Aortic smooth muscle cell (primary cell): ENCODE results near the gene CBY1. TPM values are rescaled to one million over a fixed set of nuclear protein-coding genes. Genes with fewer than 3 reads are reported as not detected.

Source experiments
- total RNA-seq: library from RNA; depleted of rRNA; stranded (reverse); fragments of >200 nt; gene quantifications from 2 replicates; pipeline ENCODE4 v1.2.3, GENCODE V29; 2014

CBY1 gene
- total RNA-seq, result 19.2 and 20.9 TPM in 2 replicates

DNA sequence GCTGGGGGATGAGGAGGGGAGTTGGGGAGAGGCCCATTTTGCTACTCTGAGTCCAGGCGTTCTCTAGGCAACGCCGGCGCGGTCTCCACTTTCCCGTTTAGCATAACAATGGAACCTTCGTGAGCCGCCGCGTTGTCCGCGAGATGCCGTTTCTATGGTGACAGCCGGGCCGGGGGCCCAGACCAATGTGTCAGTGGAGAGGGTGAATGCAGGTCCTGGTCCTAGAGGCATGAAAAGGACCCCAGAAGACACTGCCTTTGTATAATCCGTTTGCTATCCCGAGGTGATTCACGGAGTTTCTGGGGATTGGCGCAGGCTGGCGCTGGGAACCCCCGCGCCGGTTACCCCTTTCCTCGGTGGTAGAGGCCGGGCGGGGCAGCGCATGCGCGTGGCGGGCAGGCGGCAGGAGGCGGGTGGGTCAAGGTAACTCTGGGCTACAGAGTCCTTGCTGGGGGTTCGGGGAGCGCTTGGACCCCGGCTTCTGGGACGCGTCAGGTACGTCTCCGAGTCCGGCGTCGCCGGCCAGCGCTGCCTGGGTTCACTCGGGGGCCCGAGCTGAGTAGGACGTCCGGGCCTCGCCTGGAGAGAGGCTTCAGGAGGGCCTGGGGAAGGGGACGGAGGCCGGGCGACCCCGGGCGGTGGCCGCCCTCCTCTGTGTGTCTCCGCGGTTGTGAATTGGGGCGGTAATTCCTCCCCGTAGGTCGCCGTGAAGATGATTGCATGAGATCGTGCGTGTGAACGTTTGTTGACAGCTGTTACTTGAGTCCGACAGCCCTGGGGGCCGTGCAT lies at the start of gene CBY1, which contains the start of gene FAM227A:
Gene CBY1, plus strand, starts transcription at position 383 of the 789 bp plus-strand sequence. CDS start 11,417 bp downstream, outside the sequence.
Gene FAM227A, minus strand, starts transcription at position 137 of the 789 bp plus-strand sequence. CDS start 6,224 bp downstream, outside the sequence.

DNA sequence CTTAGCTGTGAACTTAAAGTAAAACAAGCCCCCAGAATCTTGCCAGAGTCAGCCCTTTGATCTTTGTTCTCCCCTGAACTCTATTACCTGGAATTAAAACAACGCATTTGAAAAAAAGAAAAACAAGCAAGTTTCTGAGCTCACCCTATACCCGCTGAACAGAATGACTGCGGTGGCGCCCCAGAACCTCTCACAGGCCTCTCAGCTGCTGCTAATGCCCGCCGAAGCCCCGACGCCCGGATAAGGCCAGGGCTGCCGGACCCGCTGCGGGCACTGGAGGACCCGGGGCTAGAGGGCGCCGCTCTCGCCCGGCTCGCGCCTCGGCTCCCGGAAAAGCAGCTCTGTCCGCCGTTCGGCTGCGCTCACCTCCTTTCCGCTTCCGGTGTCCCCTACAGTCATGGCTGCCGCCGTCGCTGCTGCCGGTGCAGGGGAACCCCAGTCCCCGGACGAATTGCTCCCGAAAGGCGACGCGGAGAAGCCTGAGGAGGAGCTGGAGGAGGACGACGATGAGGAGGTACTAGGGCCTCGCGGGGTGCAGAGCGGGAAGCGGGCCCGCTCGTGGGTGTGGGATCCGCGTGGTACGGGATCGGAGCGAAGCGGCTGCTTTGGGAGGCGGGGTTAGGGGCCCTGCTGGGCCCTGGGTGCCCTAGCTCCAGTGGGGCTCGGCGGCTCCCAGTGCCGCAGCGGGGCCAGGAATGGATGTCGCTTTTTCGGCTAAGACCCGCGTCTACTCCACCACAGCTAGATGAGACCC lies 25.3 kb downstream of the CBY1 start, which contains the start of gene TOMM22:
Gene TOMM22, plus strand, starts transcription at position 376 of the 754 bp plus-strand sequence. Its CDS starts 22 bp downstream, at position 398.

DNA sequence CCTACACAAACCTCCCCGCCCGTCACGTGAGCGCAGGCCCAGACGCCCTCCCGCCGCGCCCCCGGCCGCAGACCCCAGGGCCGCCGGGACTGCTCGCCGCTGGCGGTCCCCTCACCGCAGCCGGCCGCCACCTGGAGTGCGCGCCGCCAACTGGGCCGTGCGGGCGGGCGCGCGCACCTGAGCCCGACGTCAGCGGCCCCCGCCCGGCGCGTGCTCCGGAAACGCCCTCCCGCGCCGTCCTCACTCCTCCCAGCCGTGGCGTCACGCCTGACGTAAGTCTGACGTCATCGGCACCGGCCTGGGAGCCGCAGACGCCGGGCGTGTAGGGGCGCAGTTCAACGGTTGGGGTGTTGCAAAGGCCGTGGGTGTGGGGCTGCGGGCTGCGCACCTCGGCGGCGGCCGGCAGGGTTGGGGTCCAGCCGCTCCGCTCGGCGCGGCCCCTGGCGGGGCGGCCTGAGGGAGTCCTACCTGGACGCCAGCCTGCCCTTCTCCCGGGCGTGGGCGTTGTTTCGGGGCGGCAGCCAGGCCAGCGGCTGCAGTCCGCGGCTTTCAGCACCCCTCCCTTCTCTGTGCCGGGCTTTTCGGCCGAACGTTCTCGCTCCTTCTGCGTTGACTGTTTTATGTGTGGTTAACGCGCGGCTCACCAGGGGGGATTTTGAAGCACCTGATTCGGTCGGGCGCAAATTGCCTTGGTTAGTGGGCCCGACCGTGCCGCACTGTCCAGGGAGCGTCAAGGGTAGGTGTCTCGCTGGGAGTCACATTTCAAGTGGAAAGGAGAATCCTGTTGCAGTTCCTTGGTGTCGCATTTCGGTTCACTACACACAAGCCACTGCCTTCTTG lies 44.6 kb downstream of the CBY1 start, which contains the start of gene JOSD1:
Gene JOSD1, minus strand, starts transcription at position 155 of the 840 bp plus-strand sequence. CDS start 956 bp downstream, outside the sequence.

DNA sequence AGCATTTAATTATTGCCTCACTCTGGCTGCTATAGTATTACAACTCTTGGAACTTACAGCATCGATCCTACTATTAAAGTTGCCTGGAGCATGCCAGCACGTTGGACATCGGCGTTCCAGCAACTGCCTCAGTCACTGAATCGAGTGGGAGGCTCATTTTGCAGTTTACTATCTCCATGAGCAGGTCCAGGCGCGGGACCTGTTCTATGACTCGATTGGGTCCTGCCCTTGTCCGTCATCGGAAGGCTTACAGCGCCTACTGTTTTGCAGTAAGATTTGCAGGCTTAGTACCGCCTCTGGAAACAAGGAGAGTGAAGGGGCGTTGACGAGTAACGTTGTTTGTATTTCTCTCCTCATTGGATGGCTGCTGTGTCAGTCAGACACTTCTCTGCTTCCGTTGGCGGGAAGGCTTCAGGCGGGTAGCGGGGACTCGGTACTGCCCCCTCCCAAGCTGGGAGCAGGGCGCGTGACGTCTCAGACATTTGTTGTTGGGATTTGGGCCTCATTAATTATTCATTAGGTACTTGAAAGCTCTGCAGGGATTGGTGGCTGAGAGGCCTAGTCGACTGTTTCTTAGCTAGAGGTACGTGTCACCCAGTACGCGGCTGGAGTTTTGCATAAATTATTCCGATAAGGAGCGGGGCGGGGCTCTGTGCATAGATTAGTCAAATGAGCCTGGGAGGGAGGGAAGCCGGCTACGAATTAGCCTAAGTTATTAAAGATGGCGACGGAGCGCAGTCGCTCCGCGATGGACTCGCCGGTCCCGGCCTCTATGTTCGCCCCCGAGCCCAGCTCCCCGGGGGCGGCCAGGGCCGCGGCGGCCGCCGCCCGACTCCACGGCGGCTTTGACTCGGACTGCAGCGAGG lies 49.0 kb downstream of the CBY1 start, which contains the start of gene GTPBP1:
Gene GTPBP1, plus strand, starts transcription at position 710 of the 866 bp plus-strand sequence. Its CDS starts 12 bp downstream, at position 722.

Other genes starting within 250 kb of the CBY1 start
- gene KCNJ4, start 201.4 kb upstream of the CBY1 start, total RNA-seq, result not detected in 2 replicates
- 95.3 and 125 TPM in 2 replicates for gene KDELR3, start 188.5 kb upstream of the CBY1 start, total RNA-seq
- 385 and 404 TPM in 2 replicates for gene DDX17, start 150.3 kb upstream of the CBY1 start, total RNA-seq
- 3.2 and 3.4 TPM in 2 replicates for gene DMC1, start 86.5 kb upstream of the CBY1 start, total RNA-seq
- gene FAM227A, start 246 bp upstream of the CBY1 start, total RNA-seq, result 1.1 and 1.8 TPM in 2 replicates
- 51.5 and 55.1 TPM in 2 replicates for gene TOMM22, start 25.3 kb downstream of the CBY1 start, total RNA-seq
- gene JOSD1, start 44.3 kb downstream of the CBY1 start, total RNA-seq, result 66.4 and 66.5 TPM in 2 replicates
- gene GTPBP1, start 49.3 kb downstream of the CBY1 start, total RNA-seq, result 38.2 and 41.9 TPM in 2 replicates
- 117 and 146 TPM in 2 replicates for gene SUN2, start 99.4 kb downstream of the CBY1 start, total RNA-seq
- gene DNAL4, start 137.5 kb downstream of the CBY1 start, total RNA-seq, result 14.9 and 15.4 TPM in 2 replicates
- 0.79 and 1.1 TPM in 2 replicates for gene NPTXR, start 187.4 kb downstream of the CBY1 start, total RNA-seq
- 57.9 and 60.9 TPM in 2 replicates for gene CBX6, start 215.6 kb downstream of the CBY1 start, total RNA-seq